Loucy (cell line): Measurements from ENCODE around the gene SFMBT2.

Experiments
- EZH2phosphoT487 ChIP-seq: fragments of 200-600 bp; IDR thresholded peaks from 2 replicates; pipeline ENCODE4 v1.6.1; 2018; ENCODE audit warnings: antibody characterized with exemption, mild to moderate bottlenecking, moderate library complexity, borderline replicate concordance
- TF ChIP-seq, protein P1 (sequence below): fragments of 200-600 bp; sonication (generic); conservative IDR thresholded peaks from 2 replicates; pipeline ENCODE4 v1.5.1; 2014; ENCODE audit warnings: mild to moderate bottlenecking, antibody characterized with exemption, low read length

DNA sequence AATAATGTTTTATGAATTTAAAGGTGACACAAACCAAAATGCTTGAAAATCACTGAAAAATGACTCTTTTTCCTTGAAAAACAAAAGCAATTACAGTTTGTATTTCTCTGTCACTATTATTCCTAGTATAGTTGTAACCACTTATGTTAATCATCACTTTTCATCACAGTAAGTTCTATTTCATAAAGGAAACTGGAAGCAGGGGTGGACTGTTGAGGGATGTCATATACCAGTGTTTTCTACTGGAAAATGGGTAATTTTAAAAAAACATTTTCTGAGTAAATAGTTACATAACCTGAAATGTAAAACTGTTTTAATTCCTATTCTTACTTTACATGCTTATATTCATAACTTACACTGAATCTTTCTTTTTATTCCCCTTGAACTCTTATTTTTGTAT lies 32.2 kb upstream of the SFMBT2 start:
- TF ChIP-seq, protein P1, sequence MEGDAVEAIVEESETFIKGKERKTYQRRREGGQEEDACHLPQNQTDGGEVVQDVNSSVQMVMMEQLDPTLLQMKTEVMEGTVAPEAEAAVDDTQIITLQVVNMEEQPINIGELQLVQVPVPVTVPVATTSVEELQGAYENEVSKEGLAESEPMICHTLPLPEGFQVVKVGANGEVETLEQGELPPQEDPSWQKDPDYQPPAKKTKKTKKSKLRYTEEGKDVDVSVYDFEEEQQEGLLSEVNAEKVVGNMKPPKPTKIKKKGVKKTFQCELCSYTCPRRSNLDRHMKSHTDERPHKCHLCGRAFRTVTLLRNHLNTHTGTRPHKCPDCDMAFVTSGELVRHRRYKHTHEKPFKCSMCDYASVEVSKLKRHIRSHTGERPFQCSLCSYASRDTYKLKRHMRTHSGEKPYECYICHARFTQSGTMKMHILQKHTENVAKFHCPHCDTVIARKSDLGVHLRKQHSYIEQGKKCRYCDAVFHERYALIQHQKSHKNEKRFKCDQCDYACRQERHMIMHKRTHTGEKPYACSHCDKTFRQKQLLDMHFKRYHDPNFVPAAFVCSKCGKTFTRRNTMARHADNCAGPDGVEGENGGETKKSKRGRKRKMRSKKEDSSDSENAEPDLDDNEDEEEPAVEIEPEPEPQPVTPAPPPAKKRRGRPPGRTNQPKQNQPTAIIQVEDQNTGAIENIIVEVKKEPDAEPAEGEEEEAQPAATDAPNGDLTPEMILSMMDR, result no peak
- TF ChIP-seq EZH2phosphoT487, result no peak
